Stomach (tissue), 4 donors: ENCODE data around the gene SBSN.

Experiments used
- CTCF ChIP-seq, 7 experiments: fragments of 450-650 bp in 4 of 7; fragments of 200-600 bp in 3 of 7; sonication (generic) in 3 of 7; IDR thresholded peaks; one replicate each; pipeline ENCODE4 v1.5.1; 2016 to 2019; ENCODE audit warnings: antibody characterized with exemption in 7 of 7, control low read depth in 2 of 7, mild to moderate bottlenecking in 1 of 7
- POLR2A ChIP-seq, 4 donors: fragments of 450-650 bp; IDR thresholded peaks; one replicate each; pipeline ENCODE4 v1.6.1; 2016; ENCODE audit warnings: antibody characterized with exemption in 4 of 4, control low read depth in 2 of 4, mild to moderate bottlenecking in 1 of 4, moderate library complexity in 1 of 4

GRCh38 chr19:35563207-35563829 is 35.2 kb upstream of the SBSN start, which contains the start of gene ATP4A:
- TF ChIP-seq CTCF (IDR thresholded peaks at IDR 0.05) (no peak), POLR2A (IDR thresholded peaks at IDR 0.05) (no peak)
